ENCODE measurements around the gene VGLL4.
"Not testable (repeated sequence)": the region's sequence is repeated elsewhere in the genome, so short reads cannot be mapped to it uniquely, and the experiment has no call there.

VGLL4 gene

GRCh38 chr3:11643605-11644087 lies at the start of gene VGLL4:
VGLL4 (minus strand) TSS chr3:11643915; CDS start chr3:11643518, 397 bp downstream.
- DNase-seq (ENCODE audit: low read depth) = peak; percentile 49

GRCh38 chr3:11692532-11692813 lies 48.8 kb upstream of the VGLL4 start:
- no peak for DNase-seq (ENCODE audit: low read depth)

- no peak for DNase-seq (ENCODE audit: low read depth)
Observed at GRCh38 chr3:11691767-11692531, 48.2 kb upstream of the VGLL4 start.

GRCh38 chr3:11690863-11691766 lies 47.4 kb upstream of the VGLL4 start:
- no peak for DNase-seq (ENCODE audit: low read depth)

GRCh38 chr3:11689749-11690148 lies 46.0 kb upstream of the VGLL4 start:
- no peak for DNase-seq (ENCODE audit: low read depth)

- DNase-seq (ENCODE audit: low read depth) = not testable (repeated sequence)
Observed at GRCh38 chr3:11684980-11685379, 41.3 kb upstream of the VGLL4 start.

GRCh38 chr3:11680509-11680908 lies 36.8 kb upstream of the VGLL4 start:
- DNase-seq (ENCODE audit: low read depth) = no peak

GRCh38 chr3:11679964-11680363 lies 36.2 kb upstream of the VGLL4 start:
- no peak for DNase-seq (ENCODE audit: low read depth)

GRCh38 chr3:11672363-11672762 lies 28.6 kb upstream of the VGLL4 start:
- no peak for DNase-seq (ENCODE audit: low read depth)

GRCh38 chr3:11671648-11672100 lies 28.0 kb upstream of the VGLL4 start:
- DNase-seq (ENCODE audit: low read depth) = no peak

GRCh38 chr3:11668243-11669235 lies 24.8 kb upstream of the VGLL4 start:
- no peak for DNase-seq (ENCODE audit: low read depth)

- DNase-seq (ENCODE audit: low read depth) = no peak
Observed at GRCh38 chr3:11665331-11665730, 21.6 kb upstream of the VGLL4 start.

GRCh38 chr3:11662392-11662990 lies 18.8 kb upstream of the VGLL4 start:
- DNase-seq (ENCODE audit: low read depth) = no peak

GRCh38 chr3:11661827-11662226 lies 18.1 kb upstream of the VGLL4 start:
- no peak for DNase-seq (ENCODE audit: low read depth)

- DNase-seq (ENCODE audit: low read depth) = no peak
Observed at GRCh38 chr3:11661052-11661656, 17.4 kb upstream of the VGLL4 start.

GRCh38 chr3:11660242-11660641 lies 16.5 kb upstream of the VGLL4 start:
- no peak for DNase-seq (ENCODE audit: low read depth)

- no peak for DNase-seq (ENCODE audit: low read depth)
Observed at GRCh38 chr3:11658180-11658579, 14.5 kb upstream of the VGLL4 start.

GRCh38 chr3:11655196-11655928 lies 11.6 kb upstream of the VGLL4 start:
- no peak for DNase-seq (ENCODE audit: low read depth)

GRCh38 chr3:11654166-11654565 lies 10.5 kb upstream of the VGLL4 start:
- DNase-seq (ENCODE audit: low read depth) = no peak

Measured in activated T-cell treated with anti-CD3 and anti-CD28 coated beads for 1 hour (primary cell).